ENCODE measurements around the gene TNPO1. TPM values are rescaled to one million over a fixed set of nuclear protein-coding genes. Genes with fewer than 3 reads are reported as not detected.
A peak's percentile ranks its signal among the peaks of the same experiment; 100 is the strongest.

TNPO1 gene
- total RNA-seq, 1 donor from 2014 or later = 295 TPM

GRCh38 chr5:72817671-72818266 is 1.3 kb downstream of the TNPO1 start:
- no peak for DNase-seq (ENCODE audit: low read depth)

GRCh38 chr5:72818866-72819534 is 2.5 kb downstream of the TNPO1 start:
- DNase-seq (ENCODE audit: low read depth) = peak; percentile 82

- peak; percentile 1 for DNase-seq (ENCODE audit: low read depth)
Observed at GRCh38 chr5:72821776-72822175, 5.3 kb downstream of the TNPO1 start.

- no peak for DNase-seq (ENCODE audit: low read depth)
Observed at GRCh38 chr5:72822944-72823343, 6.5 kb downstream of the TNPO1 start.

GRCh38 chr5:72829707-72830106 is 13.2 kb downstream of the TNPO1 start:
- no peak for DNase-seq (ENCODE audit: low read depth)

GRCh38 chr5:72830362-72830761 is 13.9 kb downstream of the TNPO1 start:
- DNase-seq (ENCODE audit: low read depth) = no peak

GRCh38 chr5:72831685-72832084 is 15.2 kb downstream of the TNPO1 start:
- DNase-seq (ENCODE audit: low read depth) = no peak

- DNase-seq (ENCODE audit: low read depth) = no peak
Observed at GRCh38 chr5:72834924-72835323, 18.5 kb downstream of the TNPO1 start.

GRCh38 chr5:72835633-72836032 is 19.2 kb downstream of the TNPO1 start:
- DNase-seq (ENCODE audit: low read depth) = no peak

GRCh38 chr5:72836810-72837209 is 20.3 kb downstream of the TNPO1 start:
- no peak for DNase-seq (ENCODE audit: low read depth)

- DNase-seq (ENCODE audit: low read depth) = no peak
Observed at GRCh38 chr5:72837524-72838096, 21.1 kb downstream of the TNPO1 start.

- no peak for DNase-seq (ENCODE audit: low read depth)
Observed at GRCh38 chr5:72840041-72840440, 23.6 kb downstream of the TNPO1 start.

- DNase-seq (ENCODE audit: low read depth) = peak; percentile 25
Observed at GRCh38 chr5:72841756-72842535, 25.5 kb downstream of the TNPO1 start.

GRCh38 chr5:72842816-72843215 is 26.4 kb downstream of the TNPO1 start:
- peak; percentile 28 for DNase-seq (ENCODE audit: low read depth)

- DNase-seq (ENCODE audit: low read depth) = no peak
Observed at GRCh38 chr5:72844218-72844603, 27.8 kb downstream of the TNPO1 start.

GRCh38 chr5:72845889-72846288 is 29.4 kb downstream of the TNPO1 start:
- no peak for DNase-seq (ENCODE audit: low read depth)

GRCh38 chr5:72846483-72846882 is 30.0 kb downstream of the TNPO1 start:
- DNase-seq (ENCODE audit: low read depth) = no peak

- DNase-seq (ENCODE audit: low read depth) = no peak
Observed at GRCh38 chr5:72847439-72847838, 31.0 kb downstream of the TNPO1 start.

- DNase-seq (ENCODE audit: low read depth) = peak; percentile 94
Observed at GRCh38 chr5:72847989-72848473, 31.6 kb downstream of the TNPO1 start.

- DNase-seq (ENCODE audit: low read depth) = peak; percentile 67
Observed at GRCh38 chr5:72848474-72849428, 32.3 kb downstream of the TNPO1 start.

- DNase-seq (ENCODE audit: low read depth) = no peak
Observed at GRCh38 chr5:72849546-72849945, 33.1 kb downstream of the TNPO1 start.
